NCI-H748 (cell line): ENCODE results near the gene KRT76.

Experiments
- DNase-seq: peaks from one replicate; lab custom pipeline; 2025; ENCODE audit not compliant: unreplicated experiment; lab: John Stamatoyannopoulos, UW

The KRT76 gene

GRCh38 chr12:52813885-52814709, 37.0 kb upstream of the KRT76 start, which contains the start of gene KRT4:
TSS of gene KRT4 (minus strand) at chr12:52814116. CDS start at chr12:52814058, 58 bp downstream.
- DNase-seq, result peak; percentile 70

- no peak for DNase-seq
These were observed 36.2 kb upstream of the KRT76 start for GRCh38 chr12:52813203-52813819.

GRCh38 chr12:52812749-52813148, 35.6 kb upstream of the KRT76 start:
- no peak for DNase-seq

GRCh38 chr12:52812073-52812400, 34.9 kb upstream of the KRT76 start:
- no peak for DNase-seq

DNA sequence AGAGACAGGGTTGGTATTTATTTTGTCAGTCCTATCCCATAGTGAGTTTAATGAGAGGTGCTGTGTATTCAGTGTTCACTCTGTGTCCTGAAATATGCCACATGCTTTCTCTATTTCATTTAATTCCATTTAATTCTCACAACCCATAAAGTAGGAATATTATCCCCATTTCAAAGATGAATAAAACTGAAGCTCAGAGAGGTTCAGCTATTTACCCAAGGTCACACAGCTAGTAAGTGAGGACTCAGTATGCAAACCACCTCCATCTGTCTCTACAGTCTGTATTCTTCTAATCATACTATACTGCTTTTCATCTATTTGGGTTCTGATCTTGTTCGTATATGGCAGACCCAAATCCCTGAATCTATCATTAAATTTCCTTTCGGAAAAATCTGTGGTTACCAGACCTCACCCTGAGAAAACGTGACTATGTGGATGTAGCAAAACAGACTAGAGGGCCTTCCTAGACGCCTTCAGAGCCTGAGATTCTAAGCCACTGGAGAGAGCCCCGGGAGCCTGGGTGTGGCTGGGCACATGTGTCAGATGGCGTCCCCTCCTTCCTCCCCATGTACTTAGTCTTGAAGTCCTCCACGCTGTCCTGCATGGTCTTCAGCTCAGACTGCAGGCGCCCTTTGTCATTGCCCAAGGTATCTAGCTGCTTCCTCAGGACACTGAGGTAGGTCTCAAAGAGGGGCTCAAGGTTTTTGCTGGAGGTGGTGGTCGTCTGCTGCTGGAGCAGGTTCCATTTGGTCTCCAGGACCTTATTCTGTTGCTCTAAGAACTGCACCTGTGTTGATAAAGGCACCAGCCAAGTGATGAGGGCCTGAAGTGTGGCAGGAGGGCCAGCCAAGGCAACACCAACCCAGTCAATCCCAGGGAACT, 34.3 kb upstream of the KRT76 start:
- DNase-seq, result no peak

GRCh38 chr12:52810554-52810953, 33.4 kb upstream of the KRT76 start:
- DNase-seq, result no peak

DNA sequence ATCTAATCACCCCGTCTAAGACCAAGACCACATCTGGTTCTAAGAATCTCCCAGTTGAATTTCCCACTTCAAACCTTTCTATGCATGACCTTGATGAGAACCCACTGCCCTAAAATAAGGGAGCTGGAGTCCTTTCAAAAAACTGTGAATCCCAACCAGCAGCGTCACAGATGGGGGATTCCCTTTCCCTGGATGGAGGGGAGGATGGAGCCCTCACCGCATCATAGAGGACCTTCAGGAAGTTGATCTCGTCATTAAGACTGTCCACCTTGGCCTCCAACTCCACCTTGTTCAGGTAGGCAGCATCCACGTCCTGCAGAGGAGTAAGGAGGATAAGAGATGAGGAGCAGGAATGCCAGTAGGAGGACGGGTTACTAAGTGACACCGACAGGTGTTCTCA, 32.0 kb upstream of the KRT76 start:
- no peak for DNase-seq

GRCh38 chr12:52808573-52809160, 31.5 kb upstream of the KRT76 start:
- no peak for DNase-seq

DNA sequence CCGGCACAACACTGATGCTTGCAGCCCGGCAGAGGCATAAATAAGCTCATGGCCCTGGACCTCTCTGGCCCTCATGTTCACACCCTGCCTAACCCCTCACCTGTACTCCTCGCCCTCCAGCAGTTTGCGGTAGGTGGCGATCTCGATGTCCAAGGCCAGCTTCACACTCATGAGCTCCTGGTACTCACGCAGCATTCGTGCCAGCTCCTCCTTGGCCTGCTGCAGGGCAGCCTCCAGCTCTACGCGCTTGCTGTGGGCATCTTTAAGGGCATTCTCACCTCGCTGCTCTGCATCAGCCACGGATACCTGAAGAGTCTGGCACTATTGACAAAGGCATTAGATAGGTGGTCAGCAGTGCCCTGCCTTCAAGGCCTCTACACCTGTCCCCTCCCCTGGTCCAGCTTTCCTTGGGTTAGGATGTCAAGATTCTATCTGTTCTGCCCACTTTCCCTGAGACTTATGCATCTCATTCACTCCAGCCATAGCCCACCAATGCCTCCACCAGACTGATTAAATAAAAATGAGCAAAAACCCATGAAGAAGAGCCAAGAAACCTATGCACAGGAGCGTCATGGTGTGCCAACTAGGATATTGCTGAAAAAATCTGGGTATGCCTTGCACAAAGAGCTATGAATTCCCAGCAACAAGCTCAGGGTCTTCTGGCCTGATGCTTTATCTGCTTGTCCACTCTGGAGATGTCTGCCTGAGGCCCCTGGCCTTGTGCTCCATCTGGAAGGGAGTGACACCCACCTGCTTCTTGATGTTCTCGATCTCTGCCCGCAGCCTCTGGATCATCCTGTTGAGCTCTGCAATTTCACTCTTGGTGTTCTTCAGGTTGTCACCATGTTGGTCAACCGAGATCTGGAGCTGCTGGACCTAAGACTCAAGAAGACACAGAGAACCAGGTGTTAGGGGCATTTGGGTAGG, 30.7 kb upstream of the KRT76 start:
- no peak for DNase-seq

DNA sequence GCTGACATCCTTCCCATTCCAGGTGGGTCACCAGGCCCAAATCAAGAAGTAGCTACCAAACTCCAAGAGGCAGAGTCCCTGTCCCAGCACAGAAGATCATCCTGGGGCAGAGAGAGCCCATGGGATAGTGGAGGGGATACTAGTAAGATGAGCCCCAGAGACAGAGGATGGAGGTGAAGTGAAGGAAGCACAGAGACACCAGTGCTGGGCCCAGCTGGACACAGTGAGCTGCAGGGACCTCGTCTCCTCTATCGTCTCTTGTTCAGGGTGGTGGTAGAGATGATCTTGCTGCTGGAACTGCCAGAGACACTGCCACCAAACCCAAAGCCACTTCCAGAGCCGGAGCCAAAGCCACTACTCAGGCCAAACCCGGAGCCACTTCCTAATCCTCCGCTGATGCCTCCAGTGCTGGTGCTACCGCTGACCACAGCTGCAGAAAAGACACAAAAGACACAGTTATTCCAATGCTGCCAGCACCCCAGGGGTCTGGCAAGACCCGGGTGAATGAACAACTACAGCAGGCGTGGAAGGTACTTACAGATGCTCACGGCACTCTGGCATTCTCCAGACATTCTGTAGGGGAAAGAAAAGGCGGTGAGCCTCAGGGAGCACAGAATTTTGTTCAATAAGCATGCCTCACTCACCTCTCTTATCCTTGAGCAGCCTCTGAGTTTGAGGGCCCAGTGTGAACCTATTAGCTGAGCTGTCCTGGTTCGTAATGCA, 29.8 kb upstream of the KRT76 start:
- DNase-seq, result no peak

GRCh38 chr12:52806169-52806811, 29.1 kb upstream of the KRT76 start:
- no peak for DNase-seq

GRCh38 chr12:52805739-52806138, 28.6 kb upstream of the KRT76 start:
- DNase-seq, result no peak

GRCh38 chr12:52805000-52805399, 27.9 kb upstream of the KRT76 start:
- peak; percentile 31 for DNase-seq

DNA sequence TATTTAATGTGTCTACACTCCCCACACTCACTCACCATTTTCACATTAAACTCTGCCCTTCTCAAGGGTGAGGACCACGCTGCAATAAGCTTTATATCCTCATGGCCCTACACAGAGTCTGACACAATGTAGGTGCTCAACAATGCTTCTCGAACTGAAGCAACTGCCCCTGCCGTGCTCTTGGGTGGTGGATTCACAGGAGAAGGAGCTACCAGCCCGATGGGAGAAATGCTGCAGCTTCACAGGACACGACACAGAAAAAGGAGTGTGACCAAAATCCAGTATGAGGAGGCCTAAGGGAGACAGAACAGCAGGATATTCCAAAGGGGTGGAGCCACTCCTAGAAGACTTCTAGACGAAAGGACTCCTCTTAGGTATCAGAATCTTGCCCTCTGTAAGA, 25.3 kb upstream of the KRT76 start:
- no peak for DNase-seq

DNA sequence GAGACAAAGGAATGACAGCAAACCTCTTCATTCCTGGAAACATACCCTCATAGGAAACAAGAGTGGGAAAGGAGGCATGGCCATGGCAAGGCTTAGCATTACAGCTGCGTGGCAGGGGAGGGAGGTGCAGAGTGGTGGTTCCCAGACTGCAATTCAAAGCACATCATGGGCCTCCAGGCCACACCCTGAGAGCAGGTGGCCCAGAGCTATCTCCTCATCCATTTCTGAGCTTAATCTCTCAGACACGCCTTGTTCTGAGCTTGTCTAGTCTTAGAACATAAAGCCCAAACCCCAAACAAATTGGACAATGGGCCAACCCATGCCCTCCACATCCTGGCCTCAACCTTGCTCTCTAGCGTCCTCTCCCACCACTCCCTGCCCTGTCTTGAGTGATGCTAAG, 24.6 kb upstream of the KRT76 start:
- peak; percentile 45 for DNase-seq

GRCh38 chr12:52800259-52800917, 23.2 kb upstream of the KRT76 start:
- DNase-seq, result peak; percentile 28

DNA sequence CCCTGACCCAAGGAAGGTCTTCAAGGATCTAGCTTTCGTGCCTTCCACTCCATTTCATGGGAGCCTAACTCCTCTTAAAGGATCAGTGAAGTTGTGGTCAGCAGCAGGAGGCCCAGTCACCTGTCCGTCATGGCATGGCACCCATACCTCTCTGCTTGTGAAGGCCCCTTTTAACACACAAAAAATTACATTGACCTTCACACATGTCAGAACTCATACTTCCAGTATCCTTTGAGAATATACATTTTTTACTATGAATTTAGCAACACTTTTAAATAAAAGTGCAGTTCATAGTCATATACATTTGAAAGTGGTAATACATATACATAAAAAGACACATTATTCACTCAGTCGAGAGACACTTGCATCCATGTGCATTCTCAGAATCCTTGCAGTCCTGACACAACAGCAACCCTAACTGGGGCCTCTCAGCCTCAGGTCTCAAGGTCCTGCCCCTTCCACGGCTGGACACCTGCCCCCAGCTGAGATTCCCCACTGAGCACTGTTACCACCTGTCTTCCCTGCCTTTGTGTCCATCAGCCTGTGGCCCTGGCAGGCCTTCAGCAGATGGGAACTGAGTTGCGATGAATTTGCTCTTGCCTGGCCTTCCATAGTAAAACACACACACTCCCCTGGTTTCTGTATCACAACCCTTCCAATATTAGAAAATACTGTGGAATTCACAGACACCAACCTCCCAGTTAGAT, 22.5 kb upstream of the KRT76 start:
- no peak for DNase-seq
